GM23338 (cell line): ENCODE measurements around the gene FCHSD2.

ENCODE experiments used
- CREB1 ChIP-seq: fragments of 250-450 bp; sonication (Bioruptor Pico); IDR thresholded peaks from 2 replicates; pipeline ENCODE4 v1.5.0; 2020; ENCODE audit warnings: low read depth, mild to moderate bottlenecking, moderate library complexity
- ETS1 ChIP-seq: IDR thresholded peaks from 2 replicates; pipeline ENCODE4 v1.6.1; 2016; ENCODE audit warnings: antibody characterized with exemption
- EZH2 ChIP-seq: fragments of 200-600 bp; sonication (generic); IDR thresholded peaks from one replicate; pipeline ENCODE4 v1.8.0; 2017; ENCODE audit warnings: antibody characterized with exemption, mild to moderate bottlenecking, low read depth; ENCODE audit not compliant: unreplicated experiment
- EZH2phosphoT487 ChIP-seq: fragments of 200-600 bp; sonication (generic); IDR thresholded peaks from one replicate; pipeline ENCODE4 v1.8.1; 2018; ENCODE audit warnings: antibody characterized with exemption; ENCODE audit not compliant: unreplicated experiment
- JUNB ChIP-seq: IDR thresholded peaks from one replicate; pipeline ENCODE4 v1.6.1; 2016; ENCODE audit warnings: antibody characterized with exemption; ENCODE audit not compliant: unreplicated experiment
- NANOG ChIP-seq: IDR thresholded peaks from 2 replicates; pipeline ENCODE4 v1.6.1; 2016; ENCODE audit warnings: antibody characterized with exemption, borderline replicate concordance
- POLR2AphosphoS5 ChIP-seq: IDR thresholded peaks from 2 replicates; pipeline ENCODE4 v1.6.1; 2016; ENCODE audit warnings: antibody characterized with exemption, low read depth
- STAT1 ChIP-seq: IDR thresholded peaks from one replicate; pipeline ENCODE4 v1.6.1; 2016; ENCODE audit warnings: antibody characterized with exemption; ENCODE audit not compliant: unreplicated experiment
- ZNF331 ChIP-seq: fragments of 250-450 bp; sonication (Bioruptor Pico); IDR thresholded peaks from 2 replicates; pipeline ENCODE4 v1.5.0; 2020; ENCODE audit warnings: low read depth, mild to moderate bottlenecking, moderate library complexity
- TF ChIP-seq, protein P1 (sequence below), 2 experiments: fragments of 200-600 bp in 1 of 2; sonication (generic) in 1 of 2; conservative IDR thresholded peaks; 2 replicates each; pipeline versions ENCODE4 v1.5.1 to v1.6.1; 2016 to 2017; ENCODE audit warnings: antibody characterized with exemption in 2 of 2, low read depth in 2 of 2, mild to moderate bottlenecking in 2 of 2, moderate library complexity in 1 of 2
- TF ChIP-seq, protein P2 (sequence below): IDR thresholded peaks from one replicate; pipeline ENCODE4 v1.6.1; 2018; ENCODE audit warnings: antibody characterized with exemption; ENCODE audit not compliant: unreplicated experiment

DNA sequence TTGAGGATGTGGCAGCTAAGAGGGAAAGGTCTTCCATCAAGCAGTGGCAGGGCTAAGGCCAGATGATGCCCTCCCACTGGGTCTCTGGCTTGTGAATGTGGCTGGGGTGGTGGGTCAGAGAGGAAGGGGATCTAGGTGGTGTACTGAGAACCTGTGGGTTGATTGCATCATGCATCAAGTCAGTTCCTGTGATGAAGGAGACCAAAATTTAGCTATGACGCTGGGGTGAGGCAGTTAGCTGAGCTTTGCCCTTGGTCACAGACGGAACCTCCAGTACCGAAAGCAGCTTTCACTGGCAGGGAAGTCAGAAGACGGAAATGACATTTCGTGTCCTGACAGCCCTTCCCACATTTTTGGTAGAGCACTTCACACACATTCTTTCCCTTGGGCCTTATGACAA, 307.2 kb downstream of the FCHSD2 start:
- TF ChIP-seq, protein P1, sequence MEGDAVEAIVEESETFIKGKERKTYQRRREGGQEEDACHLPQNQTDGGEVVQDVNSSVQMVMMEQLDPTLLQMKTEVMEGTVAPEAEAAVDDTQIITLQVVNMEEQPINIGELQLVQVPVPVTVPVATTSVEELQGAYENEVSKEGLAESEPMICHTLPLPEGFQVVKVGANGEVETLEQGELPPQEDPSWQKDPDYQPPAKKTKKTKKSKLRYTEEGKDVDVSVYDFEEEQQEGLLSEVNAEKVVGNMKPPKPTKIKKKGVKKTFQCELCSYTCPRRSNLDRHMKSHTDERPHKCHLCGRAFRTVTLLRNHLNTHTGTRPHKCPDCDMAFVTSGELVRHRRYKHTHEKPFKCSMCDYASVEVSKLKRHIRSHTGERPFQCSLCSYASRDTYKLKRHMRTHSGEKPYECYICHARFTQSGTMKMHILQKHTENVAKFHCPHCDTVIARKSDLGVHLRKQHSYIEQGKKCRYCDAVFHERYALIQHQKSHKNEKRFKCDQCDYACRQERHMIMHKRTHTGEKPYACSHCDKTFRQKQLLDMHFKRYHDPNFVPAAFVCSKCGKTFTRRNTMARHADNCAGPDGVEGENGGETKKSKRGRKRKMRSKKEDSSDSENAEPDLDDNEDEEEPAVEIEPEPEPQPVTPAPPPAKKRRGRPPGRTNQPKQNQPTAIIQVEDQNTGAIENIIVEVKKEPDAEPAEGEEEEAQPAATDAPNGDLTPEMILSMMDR (conservative IDR thresholded peaks at IDR 0.05; ENCODE audit: low read depth in 2 of 2), result no peak
- TF ChIP-seq POLR2AphosphoS5 (no peak), EZH2phosphoT487 (no peak), EZH2 (no peak), CREB1 (CRISPR knock-in tag) (no peak), ETS1 (no peak), ZNF331 (CRISPR knock-in tag) (no peak), JUNB (no peak), NANOG (no peak), STAT1 (no peak)
- TF ChIP-seq, protein P2, sequence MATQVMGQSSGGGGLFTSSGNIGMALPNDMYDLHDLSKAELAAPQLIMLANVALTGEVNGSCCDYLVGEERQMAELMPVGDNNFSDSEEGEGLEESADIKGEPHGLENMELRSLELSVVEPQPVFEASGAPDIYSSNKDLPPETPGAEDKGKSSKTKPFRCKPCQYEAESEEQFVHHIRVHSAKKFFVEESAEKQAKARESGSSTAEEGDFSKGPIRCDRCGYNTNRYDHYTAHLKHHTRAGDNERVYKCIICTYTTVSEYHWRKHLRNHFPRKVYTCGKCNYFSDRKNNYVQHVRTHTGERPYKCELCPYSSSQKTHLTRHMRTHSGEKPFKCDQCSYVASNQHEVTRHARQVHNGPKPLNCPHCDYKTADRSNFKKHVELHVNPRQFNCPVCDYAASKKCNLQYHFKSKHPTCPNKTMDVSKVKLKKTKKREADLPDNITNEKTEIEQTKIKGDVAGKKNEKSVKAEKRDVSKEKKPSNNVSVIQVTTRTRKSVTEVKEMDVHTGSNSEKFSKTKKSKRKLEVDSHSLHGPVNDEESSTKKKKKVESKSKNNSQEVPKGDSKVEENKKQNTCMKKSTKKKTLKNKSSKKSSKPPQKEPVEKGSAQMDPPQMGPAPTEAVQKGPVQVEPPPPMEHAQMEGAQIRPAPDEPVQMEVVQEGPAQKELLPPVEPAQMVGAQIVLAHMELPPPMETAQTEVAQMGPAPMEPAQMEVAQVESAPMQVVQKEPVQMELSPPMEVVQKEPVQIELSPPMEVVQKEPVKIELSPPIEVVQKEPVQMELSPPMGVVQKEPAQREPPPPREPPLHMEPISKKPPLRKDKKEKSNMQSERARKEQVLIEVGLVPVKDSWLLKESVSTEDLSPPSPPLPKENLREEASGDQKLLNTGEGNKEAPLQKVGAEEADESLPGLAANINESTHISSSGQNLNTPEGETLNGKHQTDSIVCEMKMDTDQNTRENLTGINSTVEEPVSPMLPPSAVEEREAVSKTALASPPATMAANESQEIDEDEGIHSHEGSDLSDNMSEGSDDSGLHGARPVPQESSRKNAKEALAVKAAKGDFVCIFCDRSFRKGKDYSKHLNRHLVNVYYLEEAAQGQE, result no peak
